GM13976 (cell line): Measurements from ENCODE around the gene MCEE.
A peak's percentile ranks its signal among the peaks of the same experiment; 100 is the strongest.

Experiments used
- DNase-seq: peaks from one replicate; pipeline ENCODE4 v3.0.0; 2012; ENCODE audit warnings: low spot score
- in situ Hi-C: fragments of 300-500 bp; cut with MboI; formaldehyde crosslinking; loops from one replicate; pipeline ENCODE4 v1.12.0; 2022; ENCODE audit warnings: low sequenced_read_pairs, mixed read lengths, inconsistent platforms; ENCODE audit not compliant: unreplicated experiment
- TF ChIP-seq, protein P1 (sequence below): IDR thresholded peaks from 2 replicates; pipeline ENCODE4 v1.5.1; 2012; ENCODE audit warnings: borderline replicate concordance, mild to moderate bottlenecking; ENCODE audit not compliant: insufficient read depth; ENCODE audit errors: extremely low read depth, missing control alignments, control extremely low read depth

The MCEE gene

DNA sequence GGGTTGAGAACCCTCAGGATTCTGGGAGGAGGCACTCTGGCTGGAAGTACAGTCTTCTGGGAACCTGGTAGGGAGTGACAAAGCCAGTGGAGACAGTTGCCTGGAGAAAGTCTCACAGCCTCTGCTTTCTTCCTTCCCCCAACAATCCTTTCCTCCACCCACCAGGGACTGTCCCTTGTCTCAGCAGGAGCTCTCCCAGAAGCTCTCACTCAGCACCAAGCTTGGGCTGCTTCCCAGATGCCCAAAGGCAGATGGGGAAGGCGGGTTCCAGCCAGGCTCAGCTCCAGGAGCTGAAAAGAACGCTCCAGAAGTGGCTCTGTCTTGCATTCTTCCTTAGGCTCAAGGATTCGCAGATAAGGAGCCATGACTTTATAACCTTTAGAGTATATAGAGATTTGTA, 69.2 kb downstream of the MCEE start:
- peak; percentile 10 for DNase-seq
- TF ChIP-seq, protein P1, sequence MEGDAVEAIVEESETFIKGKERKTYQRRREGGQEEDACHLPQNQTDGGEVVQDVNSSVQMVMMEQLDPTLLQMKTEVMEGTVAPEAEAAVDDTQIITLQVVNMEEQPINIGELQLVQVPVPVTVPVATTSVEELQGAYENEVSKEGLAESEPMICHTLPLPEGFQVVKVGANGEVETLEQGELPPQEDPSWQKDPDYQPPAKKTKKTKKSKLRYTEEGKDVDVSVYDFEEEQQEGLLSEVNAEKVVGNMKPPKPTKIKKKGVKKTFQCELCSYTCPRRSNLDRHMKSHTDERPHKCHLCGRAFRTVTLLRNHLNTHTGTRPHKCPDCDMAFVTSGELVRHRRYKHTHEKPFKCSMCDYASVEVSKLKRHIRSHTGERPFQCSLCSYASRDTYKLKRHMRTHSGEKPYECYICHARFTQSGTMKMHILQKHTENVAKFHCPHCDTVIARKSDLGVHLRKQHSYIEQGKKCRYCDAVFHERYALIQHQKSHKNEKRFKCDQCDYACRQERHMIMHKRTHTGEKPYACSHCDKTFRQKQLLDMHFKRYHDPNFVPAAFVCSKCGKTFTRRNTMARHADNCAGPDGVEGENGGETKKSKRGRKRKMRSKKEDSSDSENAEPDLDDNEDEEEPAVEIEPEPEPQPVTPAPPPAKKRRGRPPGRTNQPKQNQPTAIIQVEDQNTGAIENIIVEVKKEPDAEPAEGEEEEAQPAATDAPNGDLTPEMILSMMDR, result no peak
- in situ Hi-C loops, result no loop called here

DNA sequence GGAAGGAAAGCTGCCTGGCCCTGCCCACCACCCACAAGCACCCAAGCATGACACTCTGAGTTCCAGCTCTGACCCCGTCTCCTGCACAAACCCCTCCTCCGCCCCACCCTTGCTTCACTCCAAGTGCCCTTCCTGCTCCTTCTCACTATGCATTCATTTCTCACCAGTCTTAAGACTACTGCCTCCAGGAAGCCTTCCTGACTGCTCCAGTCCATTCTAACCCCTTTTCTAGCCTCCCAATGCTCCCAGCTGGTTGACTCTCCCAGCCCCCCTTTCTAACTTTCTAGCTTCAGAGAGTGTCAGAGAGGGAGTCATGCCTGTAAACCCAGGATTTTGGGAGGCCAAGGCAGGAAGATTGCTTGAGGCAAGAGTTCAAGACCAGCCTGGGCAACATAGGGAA, 69.8 kb downstream of the MCEE start:
- in situ Hi-C loops, result no loop called here
- TF ChIP-seq, protein P1, result no peak
- DNase-seq, result no peak
